Endothelial cell of umbilical vein (primary cell): ENCODE measurements around the gene GLCE. TPM values are rescaled to one million over a fixed set of nuclear protein-coding genes. Genes with fewer than 3 reads are reported as not detected.
"Not testable (repeated sequence)": the region's sequence is repeated elsewhere in the genome, so short reads cannot be mapped to it uniquely, and the experiment has no call there.

Source experiments
- BruUV-seq: library from RNA; stranded (reverse); fragments of 400-500 nt; replicated peaks from 2 replicates; lab custom pipeline; 2021; lab: Mats Ljungman, UMichigan
- CTCF ChIA-PET: fragments of 300-600, 350-600 bp; sonication (Branson Sonifier 250); formaldehyde crosslinking; loops from one replicate; lab custom pipeline; 2021; ENCODE audit warnings: antibody characterized with exemption, inconsistent platforms; lab: Charles Lee
- POLR2A ChIA-PET: fragments of 300-600, 350-600 bp; sonication (Branson Sonifier 250); formaldehyde crosslinking; loops from one replicate; lab custom pipeline; 2021; ENCODE audit warnings: antibody characterized with exemption, inconsistent platforms; lab: Charles Lee
- DNase-seq: peaks from one replicate; pipeline ENCODE4 v3.0.0-alpha.2; 2011; ENCODE audit warnings: low read depth, low spot score
- FAIRE-seq: peaks from 2 replicates; lab custom pipeline; 2011; peaks lifted over from hg19 to GRCh38; lab: Jason Lieb, UNC
- H2AFZ ChIP-seq: 2 replicates; pipeline ENCODE4 v1.6.0; 2012; ENCODE audit warnings: low read depth, low read length, control low read depth, inconsistent platforms
- H3K27ac ChIP-seq: 2 replicates; pipeline ENCODE4 v1.5.1; 2011; ENCODE audit warnings: low read depth, mild to moderate bottlenecking, control low read depth, low read length, moderate library complexity; ENCODE audit not compliant: insufficient read depth
- H3K27me3 ChIP-seq, 2 experiments: 2 replicates each; pipeline versions ENCODE4 v1.6.0 to v1.6.1; 2011; ENCODE audit warnings: low read length in 2 of 2, mixed read lengths in 1 of 2; ENCODE audit not compliant: control insufficient read depth in 2 of 2, insufficient read depth in 2 of 2
- H3K36me3 ChIP-seq, 2 experiments: 2 replicates in 1 of 2; 3 replicates in 1 of 2; pipeline ENCODE4 v1.5.1; 2011; ENCODE audit warnings: low read length in 2 of 2, mild to moderate bottlenecking in 1 of 2, moderate library complexity in 1 of 2; ENCODE audit not compliant: control insufficient read depth in 2 of 2, insufficient read depth in 2 of 2; ENCODE audit errors: extremely low read depth in 1 of 2
- H3K4me1 ChIP-seq: 3 replicates; pipeline ENCODE4 v1.5.1; 2011; ENCODE audit warnings: mild to moderate bottlenecking, low read length; ENCODE audit not compliant: control insufficient read depth, insufficient read depth; ENCODE audit errors: extremely low read depth
- H3K4me2 ChIP-seq: 2 replicates; pipeline ENCODE4 v1.6.1; 2011; ENCODE audit warnings: low read length, control low read depth, mixed read lengths; ENCODE audit not compliant: insufficient read depth
- H3K4me3 ChIP-seq, 3 experiments: fragments of 200-600 bp in 1 of 3; sonication (generic), shearing (Covaris generic) in 1 of 3; replicated peaks in 1 of 3; 2 replicates each; pipeline ENCODE4 v1.5.1; 2011 to 2016; ENCODE audit warnings: control low read depth in 3 of 3, low read length in 3 of 3, mild to moderate bottlenecking in 2 of 3, inconsistent platforms in 1 of 3, low read depth in 1 of 3, moderate library complexity in 1 of 3; ENCODE audit not compliant: insufficient read depth in 1 of 3
- H3K79me2 ChIP-seq: 2 replicates; pipeline ENCODE4 v1.6.0; 2012; ENCODE audit warnings: low read length, inconsistent platforms; ENCODE audit not compliant: control insufficient read depth, insufficient read depth
- H3K9ac ChIP-seq: replicated peaks from 2 replicates; pipeline ENCODE3; 2011; ENCODE audit warnings: low read length, control low read depth; ENCODE audit not compliant: insufficient read depth; ENCODE audit errors: extremely low read depth
- H3K9me1 ChIP-seq: replicated peaks from 3 replicates; pipeline ENCODE4 v1.6.0; 2011; ENCODE audit warnings: mild to moderate bottlenecking, low read length; ENCODE audit not compliant: control insufficient read depth, insufficient read depth; ENCODE audit errors: extremely low read depth
- H3K9me3 ChIP-seq: replicated peaks from 2 replicates; pipeline ENCODE4 v1.5.1; 2012; ENCODE audit warnings: low read length, inconsistent platforms; ENCODE audit not compliant: control insufficient read depth, insufficient read depth
- H4K20me1 ChIP-seq: replicated peaks from 2 replicates; pipeline ENCODE3; 2011; ENCODE audit warnings: mild to moderate bottlenecking, low read length; ENCODE audit not compliant: control insufficient read depth, insufficient read depth; ENCODE audit errors: extremely low read depth
- CTCF ChIP-seq, 2 donors: IDR thresholded peaks; 1 replicate in 1 of 2; 2 replicates in 1 of 2; pipeline ENCODE4 v1.5.1; 2011; ENCODE audit warnings: low read length in 2 of 2, mild to moderate bottlenecking in 2 of 2, moderate library complexity in 2 of 2, control low read depth in 1 of 2, inconsistent platforms in 1 of 2, low read depth in 1 of 2; ENCODE audit not compliant: insufficient read depth in 1 of 2; ENCODE audit errors: extremely low read depth in 1 of 2
- EZH2 ChIP-seq: IDR thresholded peaks from 2 replicates; pipeline ENCODE4 v1.6.1; 2012; ENCODE audit warnings: borderline replicate concordance, low read depth, mild to moderate bottlenecking, moderate library complexity, low read length, inconsistent platforms; ENCODE audit not compliant: severe bottlenecking
- FOS ChIP-seq: IDR thresholded peaks from 2 replicates; pipeline ENCODE4 v1.6.1; 2011; ENCODE audit warnings: mild to moderate bottlenecking, low read length, moderate library complexity, borderline replicate concordance; ENCODE audit not compliant: insufficient read depth
- GATA2 ChIP-seq: IDR thresholded peaks from 2 replicates; pipeline ENCODE4 v1.7.0; 2011; ENCODE audit warnings: low read depth, mild to moderate bottlenecking, moderate library complexity, mixed read lengths, low read length; ENCODE audit not compliant: insufficient read length, insufficient read depth
- JUN ChIP-seq: IDR thresholded peaks from 2 replicates; pipeline ENCODE4 v1.6.1; 2011; ENCODE audit warnings: borderline replicate concordance, low read depth; ENCODE audit not compliant: insufficient read length, insufficient read depth
- MAX ChIP-seq: IDR thresholded peaks from 2 replicates; pipeline ENCODE4 v1.6.1; 2011; ENCODE audit not compliant: insufficient read depth, insufficient read length
- MYC ChIP-seq: IDR thresholded peaks from one replicate; pipeline ENCODE4 v1.6.1; 2011; ENCODE audit warnings: mild to moderate bottlenecking, low read depth, low read length
- POLR2A ChIP-seq: IDR thresholded peaks from 2 replicates; pipeline ENCODE4 v1.6.1; 2012; ENCODE audit warnings: low read depth, mild to moderate bottlenecking, control low read depth, low read length
- POLR2AphosphoS5 ChIP-seq: IDR thresholded peaks from 2 replicates; pipeline ENCODE4 v1.6.1; 2012; ENCODE audit warnings: low read depth, mild to moderate bottlenecking, control low read depth, low read length, moderate library complexity; ENCODE audit not compliant: insufficient read depth
- dilution Hi-C: fragments of 300-500 bp; cut with MboI; formaldehyde crosslinking; loops from one replicate; pipeline ENCODE4 v1.15.0; 2019; ENCODE audit warnings: low sequenced_read_pairs; ENCODE audit not compliant: extremely low pct_ligation_motif_present
- intact Hi-C: fragments of 100-400 bp; cut with micrococcal nuclease; formaldehyde crosslinking; loops from one replicate; pipeline ENCODE4 v1.10.0; 2022
- polyA plus RNA-seq, 4 experiments: library from polyadenylated mRNA; depleted of rRNA in 3 of 4; stranded (reverse) in 3 of 4; unstranded in 1 of 4; fragments of >200 nt; gene quantifications; 2 replicates each; pipeline versions ENCODE4 v1.2.1 to v1.2.3, GENCODE V29; 2011 to 2012; ENCODE audit warnings: missing spikeins in 1 of 4
- total RNA-seq: library from RNA; stranded (reverse); gene quantifications from 2 replicates; pipeline ENCODE4 v1.2.3, GENCODE V29; 2021

GLCE gene
- total and polyA plus RNA-seq, 2 donors (not counting 3 experiments of a cell fraction or from before 2014, with no cell fraction given), result 48.1 to 86.6 TPM

GRCh38 chr15:69169540-69169939 is 9.1 kb downstream of the GLCE start:
- H3K9me1 ChIP-seq, H3K4me2 ChIP-seq, DNase-seq, intact Hi-C loops, CTCF ChIA-PET, H3K27me3 ChIP-seq, BruUV-seq, H3K4me3 ChIP-seq, H3K36me3 ChIP-seq, H3K27ac ChIP-seq, FAIRE-seq, H3K9ac ChIP-seq, H2AFZ ChIP-seq, H3K9me3 ChIP-seq, dilution Hi-C loops: not testable (repeated sequence)
- POLR2A ChIA-PET, result interaction anchor here (0.7 kb wide), 1 partner anchor 9 kb away, joined by 3 read pairs; no protein-coding TSS in a partner anchor
- peaks cover 20% of the 10 kb centered on the region for H3K4me1 ChIP-seq
- peaks cover 12% of the 10 kb centered on the region for H4K20me1 ChIP-seq
- peaks cover 81% of the 10 kb centered on the region for H3K79me2 ChIP-seq

GRCh38 chr15:69170597-69170996 is 10.2 kb downstream of the GLCE start:
- Histone ChIP-seq H3K4me1 (peaks cover 14% of the 10 kb centered on the region), H3K4me2 (no peak overlapping the region), H2AFZ (no peak overlapping the region), H3K9me3 (no peaks in the 10 kb centered on the region), H3K27ac (no peak overlapping the region), H3K79me2 (peaks cover 76% of the 10 kb centered on the region), H3K9ac (no peak overlapping the region), H3K4me3 (no peak overlapping the region), H3K27me3 (no peaks in the 10 kb centered on the region), H3K9me1 (peaks cover 3% of the 10 kb centered on the region), H4K20me1 (peaks cover 10% of the 10 kb centered on the region), H3K36me3 (no peaks in the 10 kb centered on the region)
- ChIA-PET CTCF (interaction anchor here (1.0 to 1.2 kb wide), 2 partner anchors 12 to 111 kb away, joined by 3 read pairs; no protein-coding TSS in a partner anchor), POLR2A (no interaction called here)
- BruUV-seq, result no TSS peak
- peak; percentile 34 for DNase-seq
- dilution Hi-C loops, result no loop called here
- intact Hi-C loops, result no loop called here
- no peak for FAIRE-seq
- no peak for TF ChIP-seq EZH2
- no peak for TF ChIP-seq CTCF (IDR thresholded peaks at IDR 0.05; ENCODE audit: extremely low read depth in 1 of 2, insufficient read depth in 1 of 2, low read depth in 1 of 2, low read length in 2 of 2)
- TF ChIP-seq POLR2AphosphoS5, result no peak
- no peak for TF ChIP-seq FOS
- TF ChIP-seq GATA2, result no peak
- TF ChIP-seq POLR2A, result no peak
- TF ChIP-seq JUN, result no peak
- no peak for TF ChIP-seq MAX
- TF ChIP-seq MYC, result no peak
